ENCODE data around the gene SS18L1.
A peak's percentile ranks its signal among the peaks of the same experiment; 100 is the strongest.

Gene SS18L1

GRCh38 chr20:62156254-62156556 lies 12.6 kb downstream of the SS18L1 start:
- DNase-seq (ENCODE audit: low spot score): no peak

- DNase-seq (ENCODE audit: low spot score): peak; percentile 26
Measured at GRCh38 chr20:62156592-62157386, 13.2 kb downstream of the SS18L1 start.

- DNase-seq (ENCODE audit: low spot score): no peak
Measured at GRCh38 chr20:62157387-62158087, 14.0 kb downstream of the SS18L1 start.

GRCh38 chr20:62158088-62158400 lies 14.5 kb downstream of the SS18L1 start:
- DNase-seq (ENCODE audit: low spot score): no peak

GRCh38 chr20:62158541-62158940 lies 15.0 kb downstream of the SS18L1 start:
- DNase-seq (ENCODE audit: low spot score): no peak

- no peak for DNase-seq (ENCODE audit: low spot score)
Measured at GRCh38 chr20:62159052-62159451, 15.5 kb downstream of the SS18L1 start.

GRCh38 chr20:62159839-62160238 lies 16.3 kb downstream of the SS18L1 start:
- DNase-seq (ENCODE audit: low spot score): no peak

- DNase-seq (ENCODE audit: low spot score): no peak
Measured at GRCh38 chr20:62160253-62160652, 16.7 kb downstream of the SS18L1 start.

- DNase-seq (ENCODE audit: low spot score): no peak
Measured at GRCh38 chr20:62160876-62161275, 17.3 kb downstream of the SS18L1 start.

GRCh38 chr20:62161347-62161746 lies 17.8 kb downstream of the SS18L1 start:
- DNase-seq (ENCODE audit: low spot score): no peak

- DNase-seq (ENCODE audit: low spot score): no peak
Measured at GRCh38 chr20:62162765-62163484, 19.4 kb downstream of the SS18L1 start.

- DNase-seq (ENCODE audit: low spot score): no peak
Measured at GRCh38 chr20:62163485-62163865, 19.9 kb downstream of the SS18L1 start.

GRCh38 chr20:62163986-62164762 lies 20.6 kb downstream of the SS18L1 start:
- DNase-seq (ENCODE audit: low spot score): no peak

GRCh38 chr20:62164879-62165761 lies 21.6 kb downstream of the SS18L1 start:
- DNase-seq (ENCODE audit: low spot score): no peak

- DNase-seq (ENCODE audit: low spot score): no peak
Measured at GRCh38 chr20:62165762-62166399, 22.3 kb downstream of the SS18L1 start.

- DNase-seq (ENCODE audit: low spot score): no peak
Measured at GRCh38 chr20:62167474-62167873, 23.9 kb downstream of the SS18L1 start.

- DNase-seq (ENCODE audit: low spot score): no peak
Measured at GRCh38 chr20:62168061-62168460, 24.5 kb downstream of the SS18L1 start.

- no peak for DNase-seq (ENCODE audit: low spot score)
Measured at GRCh38 chr20:62168890-62169435, 25.4 kb downstream of the SS18L1 start.

GRCh38 chr20:62170536-62170935 lies 27.0 kb downstream of the SS18L1 start:
- no peak for DNase-seq (ENCODE audit: low spot score)

- DNase-seq (ENCODE audit: low spot score): no peak
Measured at GRCh38 chr20:62171245-62171644, 27.7 kb downstream of the SS18L1 start.

- DNase-seq (ENCODE audit: low spot score): no peak
Measured at GRCh38 chr20:62172666-62173065, 29.1 kb downstream of the SS18L1 start.

All from globus pallidus (tissue), 1 donor.